ENCODE data around the gene PIEZO2.

- TF ChIP-seq, protein P1, sequence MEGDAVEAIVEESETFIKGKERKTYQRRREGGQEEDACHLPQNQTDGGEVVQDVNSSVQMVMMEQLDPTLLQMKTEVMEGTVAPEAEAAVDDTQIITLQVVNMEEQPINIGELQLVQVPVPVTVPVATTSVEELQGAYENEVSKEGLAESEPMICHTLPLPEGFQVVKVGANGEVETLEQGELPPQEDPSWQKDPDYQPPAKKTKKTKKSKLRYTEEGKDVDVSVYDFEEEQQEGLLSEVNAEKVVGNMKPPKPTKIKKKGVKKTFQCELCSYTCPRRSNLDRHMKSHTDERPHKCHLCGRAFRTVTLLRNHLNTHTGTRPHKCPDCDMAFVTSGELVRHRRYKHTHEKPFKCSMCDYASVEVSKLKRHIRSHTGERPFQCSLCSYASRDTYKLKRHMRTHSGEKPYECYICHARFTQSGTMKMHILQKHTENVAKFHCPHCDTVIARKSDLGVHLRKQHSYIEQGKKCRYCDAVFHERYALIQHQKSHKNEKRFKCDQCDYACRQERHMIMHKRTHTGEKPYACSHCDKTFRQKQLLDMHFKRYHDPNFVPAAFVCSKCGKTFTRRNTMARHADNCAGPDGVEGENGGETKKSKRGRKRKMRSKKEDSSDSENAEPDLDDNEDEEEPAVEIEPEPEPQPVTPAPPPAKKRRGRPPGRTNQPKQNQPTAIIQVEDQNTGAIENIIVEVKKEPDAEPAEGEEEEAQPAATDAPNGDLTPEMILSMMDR (IDR thresholded peaks at IDR 0.05), result no peak
- TF ChIP-seq POLR2A (IDR thresholded peaks at IDR 0.05), result no peak
- TF ChIP-seq EP300 (IDR thresholded peaks at IDR 0.05), result no peak
Measured at GRCh38 chr18:10860928-10861327, 288.4 kb downstream of the PIEZO2 start.

Data from upper lobe of left lung (tissue), 4 donors.